HG02870 (cell line): ENCODE data around the gene CNTFR.
"Not testable (repeated sequence)": the region's sequence is repeated elsewhere in the genome, so short reads cannot be mapped to it uniquely, and the experiment has no call there.

Experiments used
- ATAC-seq: cut with Tn5 transposase; IDR thresholded peaks from one replicate; pipeline ENCODE4 v1.9.1; 2021; ENCODE audit warnings: mild to moderate bottlenecking, moderate library complexity; ENCODE audit not compliant: unreplicated experiment

The CNTFR gene

GRCh38 chr9:34589636-34590380, at the start of gene CNTFR:
Gene CNTFR (minus strand): TSS chr9:34589724. CDS start chr9:34568981, 20,743 bp downstream.
- no peak for ATAC-seq

GRCh38 chr9:34639322-34639721, 49.8 kb upstream of the CNTFR start:
- not testable (repeated sequence) for ATAC-seq

GRCh38 chr9:34638138-34638445, 48.6 kb upstream of the CNTFR start:
- ATAC-seq, result no peak

GRCh38 chr9:34637356-34638137, 48.0 kb upstream of the CNTFR start, which contains the start of gene SIGMAR1:
Gene SIGMAR1 (minus strand): TSS chr9:34637787. CDS start chr9:34637697, 90 bp downstream.
- peak; percentile 82 for ATAC-seq

- ATAC-seq, result no peak
Observed at GRCh38 chr9:34636791-34637355, 47.3 kb upstream of the CNTFR start.

GRCh38 chr9:34635556-34635955, 46.0 kb upstream of the CNTFR start:
- ATAC-seq, result no peak

- ATAC-seq, result no peak
Observed at GRCh38 chr9:34634551-34635248, 45.2 kb upstream of the CNTFR start.

- ATAC-seq, result no peak
Observed at GRCh38 chr9:34633851-34634550, 44.5 kb upstream of the CNTFR start.

GRCh38 chr9:34633166-34633565, 43.6 kb upstream of the CNTFR start:
- ATAC-seq, result no peak

- ATAC-seq, result no peak
Observed at GRCh38 chr9:34630402-34631154, 41.1 kb upstream of the CNTFR start.

- ATAC-seq, result no peak
Observed at GRCh38 chr9:34629491-34629808, 39.9 kb upstream of the CNTFR start.

GRCh38 chr9:34628656-34629490, 39.3 kb upstream of the CNTFR start, which contains the start of gene ARID3C:
Gene ARID3C (minus strand): TSS chr9:34629066. CDS start chr9:34628014, 1,052 bp downstream.
- no peak for ATAC-seq

- no peak for ATAC-seq
Observed at GRCh38 chr9:34627716-34628655, 38.5 kb upstream of the CNTFR start.

- ATAC-seq, result no peak
Observed at GRCh38 chr9:34625186-34625486, 35.6 kb upstream of the CNTFR start.

GRCh38 chr9:34624475-34625185, 35.1 kb upstream of the CNTFR start:
- ATAC-seq, result no peak

GRCh38 chr9:34623374-34624235, 34.1 kb upstream of the CNTFR start:
- no peak for ATAC-seq
